ENCODE data around the gene CXCL13. TPM values are rescaled to one million over a fixed set of nuclear protein-coding genes. Genes with fewer than 3 reads are reported as not detected.

CXCL13 gene
- total and polyA plus RNA-seq, 2 of the 8 experiments (the other 6 are each of a cell fraction or from before 2014, with no cell fraction given): not detected

DNA sequence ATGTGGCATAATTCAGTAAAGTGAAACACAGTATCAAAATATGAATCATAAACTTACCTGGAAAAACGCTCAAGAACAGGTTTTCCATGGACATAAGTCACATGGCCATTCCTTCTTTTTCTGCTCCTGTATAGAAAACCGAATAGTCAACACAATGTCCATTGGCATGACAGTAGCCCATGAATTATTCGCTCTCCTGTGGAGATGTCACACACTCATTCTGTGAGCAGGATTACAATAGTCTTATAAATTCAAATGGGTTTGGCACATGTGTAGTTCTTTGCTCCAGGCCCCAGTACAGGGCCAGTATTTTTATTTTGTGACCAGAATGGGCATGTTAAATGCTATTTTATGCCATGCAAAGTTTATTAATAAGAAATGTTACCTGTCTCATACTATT lies 15.1 kb upstream of the CXCL13 start:
- Histone ChIP-seq H3K23me2 (ENCODE audit: low read depth, low read length) (no peaks in the 10 kb centered on the region), H2AK5ac (ENCODE audit: low read depth, low read length) (no peak overlapping the region), H2BK120ac (replicated peaks; ENCODE audit: low read depth, low read length) (no peak overlapping the region), H2BK20ac (ENCODE audit: low read length) (no peak overlapping the region), H3K27ac (ENCODE audit: low read depth, low read length) (no peak overlapping the region), H4K20me1 (replicated peaks in 1 of 2; ENCODE audit: control insufficient read depth in 1 of 2, insufficient read depth in 2 of 2, low read length in 2 of 2) (no peaks in the 10 kb centered on the region), H3K4ac (replicated peaks; ENCODE audit: insufficient read length, low read depth, low read length) (no peak overlapping the region), H3K79me1 (ENCODE audit: low read depth, low read length) (no peaks in the 10 kb centered on the region), H4K5ac (ENCODE audit: insufficient read length, low read depth, low read length) (no peak overlapping the region), H3K4me2 (ENCODE audit: insufficient read depth in 1 of 2, low read depth in 2 of 2, low read length in 2 of 2) (no peak overlapping the region), H2BK5ac (ENCODE audit: low read depth, low read length) (no peak overlapping the region), H3K36me3 (ENCODE audit: control insufficient read depth in 2 of 4, insufficient read depth in 4 of 4, low read length in 3 of 4) (no peaks in the 10 kb centered on the region), H2BK15ac (ENCODE audit: low read length) (no peak overlapping the region), H3K79me2 (ENCODE audit: control insufficient read depth in 1 of 2, insufficient read depth in 2 of 2, low read length in 2 of 2) (no peaks in the 10 kb centered on the region), H4K8ac (ENCODE audit: extremely low read depth, insufficient read depth, low read length) (no peak overlapping the region), H3K4me1 (replicated peaks in 1 of 4; ENCODE audit: control insufficient read depth in 3 of 4, insufficient read depth in 4 of 4, low read length in 3 of 4) (peaks cover 0 to 5% (median 0%) of the 10 kb centered on the region in 4 experiments; a peak in 2 of 7 replicates), H2AFZ (ENCODE audit: low read length) (no peak overlapping the region), H3K18ac (ENCODE audit: extremely low read depth, low read length) (no peak overlapping the region), H3K9me3 (ENCODE audit: insufficient read depth in 2 of 2, low read depth in 1 of 2, low read length in 1 of 2) (no peaks in the 10 kb centered on the region), H3K9ac (replicated peaks in 1 of 4; ENCODE audit: extremely low read depth in 1 of 4, low read depth in 3 of 4, low read length in 3 of 4) (no peak overlapping the region), H4K91ac (replicated peaks; ENCODE audit: insufficient read length, low read length) (no peak overlapping the region), H3K14ac (ENCODE audit: insufficient read length) (no peak overlapping the region), H3K27me3 (replicated peaks in 1 of 4; ENCODE audit: control insufficient read depth in 3 of 4, extremely low read depth in 1 of 4, insufficient read depth in 3 of 4, low read length in 3 of 4) (no peaks in the 10 kb centered on the region), H3K56ac (replicated peaks; ENCODE audit: insufficient read length, low read depth, low read length) (no peak overlapping the region), H3K4me3 (ENCODE audit: extremely low read depth in 1 of 4, insufficient read depth in 2 of 4, low read depth in 3 of 4, low read length in 4 of 4) (no peak overlapping the region), H2BK12ac (ENCODE audit: low read depth, low read length) (no peak overlapping the region), H3K23ac (ENCODE audit: insufficient read length) (no peak overlapping the region)
- FAIRE-seq (no peak), DNase-seq (ENCODE audit: low read depth in 1 of 2, low spot score in 2 of 2) (no peak)
- CTCF ChIA-PET (ENCODE audit: partially characterized antibody): interaction anchor here (1.5 to 8.9 kb wide), 2 partner anchors 10 to 95 kb away, joined by 3 to 77 read pairs; no protein-coding TSS in a partner anchor
- WGBS, 2 experiments (ENCODE audit: extremely low coverage in 1 of 2, insufficient coverage in 1 of 2, insufficient read length in 1 of 2, insufficient replicate concordance in 2 of 2, low coverage in 1 of 2, low lambda C conversion rate in 2 of 2, missing lambda C conversion rate in 1 of 2): 84% methylated on average over 3 of the region's 3 CpGs; no CpG with 5 or more reads in 1 of the 2 experiments
- TF ChIP-seq, protein P1, sequence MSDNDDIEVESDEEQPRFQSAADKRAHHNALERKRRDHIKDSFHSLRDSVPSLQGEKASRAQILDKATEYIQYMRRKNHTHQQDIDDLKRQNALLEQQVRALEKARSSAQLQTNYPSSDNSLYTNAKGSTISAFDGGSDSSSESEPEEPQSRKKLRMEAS (IDR thresholded peaks at IDR 0.05): no peak
- TF ChIP-seq ZNF274 (IDR thresholded peaks at IDR 0.05; ENCODE audit: borderline replicate concordance, extremely low read depth, low read length) (no peak), SIX5 (IDR thresholded peaks at IDR 0.05; ENCODE audit: low read depth, low read length) (no peak), TAF1 (IDR thresholded peaks at IDR 0.05; ENCODE audit: low read depth, low read length) (no peak), EP300 (IDR thresholded peaks at IDR 0.05; ENCODE audit: borderline replicate concordance in 1 of 2, low read depth in 2 of 2, low read length in 2 of 2) (no peak), YY1 (IDR thresholded peaks at IDR 0.05; ENCODE audit: low read depth, low read length) (no peak), SP4 (IDR thresholded peaks at IDR 0.05; ENCODE audit: low read length) (no peak), TEAD4 (IDR thresholded peaks at IDR 0.05; ENCODE audit: low read depth, low read length) (no peak), SP1 (IDR thresholded peaks at IDR 0.05; ENCODE audit: low read depth, low read length) (no peak), NANOG (IDR thresholded peaks at IDR 0.05; ENCODE audit: insufficient read depth, low read depth, low read length, poor library complexity, severe bottlenecking) (no peak), BACH1 (IDR thresholded peaks at IDR 0.05; ENCODE audit: low read length) (no peak), JUND (IDR thresholded peaks at IDR 0.05; ENCODE audit: low read length) (no peak), SRF (IDR thresholded peaks at IDR 0.05; ENCODE audit: low read depth, low read length) (no peak), CTBP2 (IDR thresholded peaks at IDR 0.05; ENCODE audit: borderline replicate concordance, insufficient read depth, insufficient read length, low read length) (no peak)
- POLR2A ChIA-PET (ENCODE audit: partially characterized antibody): no interaction called here

Measured in H1 (cell line).